BE2C (cell line): ENCODE data around the gene ACTL10.

Experiments used
- DNase-seq: peaks from one replicate; pipeline ENCODE4 v3.0.0-alpha.2; 2020
- H3K27me3 ChIP-seq: fragments of 250-450 bp; sonication (Bioruptor Pico); 2 replicates; pipeline ENCODE4 v1.5.1; 2020; ENCODE audit warnings: mild to moderate bottlenecking
- H3K36me3 ChIP-seq: fragments of 250-450 bp; sonication (Bioruptor Pico); 2 replicates; pipeline ENCODE4 v1.5.1; 2020; ENCODE audit warnings: mild to moderate bottlenecking
- H3K4me1 ChIP-seq: fragments of 250-450 bp; sonication (Bioruptor Pico); 2 replicates; pipeline ENCODE4 v1.5.1; 2020
- H3K4me3 ChIP-seq: 2 replicates; pipeline ENCODE4 v1.5.1; 2011; ENCODE audit warnings: low read depth, low read length
- H3K9me3 ChIP-seq: fragments of 250-450 bp; sonication (Bioruptor Pico); 2 replicates; pipeline ENCODE4 v1.5.1; 2020
- TF ChIP-seq, protein P1 (sequence below): IDR thresholded peaks from 2 replicates; pipeline ENCODE4 v1.5.1; 2012; ENCODE audit warnings: mild to moderate bottlenecking, low read depth, low read length

Gene ACTL10

GRCh38 chr20:33673114-33673409 is 6.3 kb downstream of the ACTL10 start:
- H3K9me3 ChIP-seq: no peaks in the 10 kb centered on the region
- peak overlapping the region; percentile 88 for H3K4me3 ChIP-seq
- H3K36me3 ChIP-seq: peaks cover 44% of the 10 kb centered on the region
- DNase-seq: no peak
- TF ChIP-seq, protein P1, sequence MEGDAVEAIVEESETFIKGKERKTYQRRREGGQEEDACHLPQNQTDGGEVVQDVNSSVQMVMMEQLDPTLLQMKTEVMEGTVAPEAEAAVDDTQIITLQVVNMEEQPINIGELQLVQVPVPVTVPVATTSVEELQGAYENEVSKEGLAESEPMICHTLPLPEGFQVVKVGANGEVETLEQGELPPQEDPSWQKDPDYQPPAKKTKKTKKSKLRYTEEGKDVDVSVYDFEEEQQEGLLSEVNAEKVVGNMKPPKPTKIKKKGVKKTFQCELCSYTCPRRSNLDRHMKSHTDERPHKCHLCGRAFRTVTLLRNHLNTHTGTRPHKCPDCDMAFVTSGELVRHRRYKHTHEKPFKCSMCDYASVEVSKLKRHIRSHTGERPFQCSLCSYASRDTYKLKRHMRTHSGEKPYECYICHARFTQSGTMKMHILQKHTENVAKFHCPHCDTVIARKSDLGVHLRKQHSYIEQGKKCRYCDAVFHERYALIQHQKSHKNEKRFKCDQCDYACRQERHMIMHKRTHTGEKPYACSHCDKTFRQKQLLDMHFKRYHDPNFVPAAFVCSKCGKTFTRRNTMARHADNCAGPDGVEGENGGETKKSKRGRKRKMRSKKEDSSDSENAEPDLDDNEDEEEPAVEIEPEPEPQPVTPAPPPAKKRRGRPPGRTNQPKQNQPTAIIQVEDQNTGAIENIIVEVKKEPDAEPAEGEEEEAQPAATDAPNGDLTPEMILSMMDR: no peak
- H3K27me3 ChIP-seq: no peaks in the 10 kb centered on the region
- H3K4me1 ChIP-seq: peaks cover 16% of the 10 kb centered on the region

DNA sequence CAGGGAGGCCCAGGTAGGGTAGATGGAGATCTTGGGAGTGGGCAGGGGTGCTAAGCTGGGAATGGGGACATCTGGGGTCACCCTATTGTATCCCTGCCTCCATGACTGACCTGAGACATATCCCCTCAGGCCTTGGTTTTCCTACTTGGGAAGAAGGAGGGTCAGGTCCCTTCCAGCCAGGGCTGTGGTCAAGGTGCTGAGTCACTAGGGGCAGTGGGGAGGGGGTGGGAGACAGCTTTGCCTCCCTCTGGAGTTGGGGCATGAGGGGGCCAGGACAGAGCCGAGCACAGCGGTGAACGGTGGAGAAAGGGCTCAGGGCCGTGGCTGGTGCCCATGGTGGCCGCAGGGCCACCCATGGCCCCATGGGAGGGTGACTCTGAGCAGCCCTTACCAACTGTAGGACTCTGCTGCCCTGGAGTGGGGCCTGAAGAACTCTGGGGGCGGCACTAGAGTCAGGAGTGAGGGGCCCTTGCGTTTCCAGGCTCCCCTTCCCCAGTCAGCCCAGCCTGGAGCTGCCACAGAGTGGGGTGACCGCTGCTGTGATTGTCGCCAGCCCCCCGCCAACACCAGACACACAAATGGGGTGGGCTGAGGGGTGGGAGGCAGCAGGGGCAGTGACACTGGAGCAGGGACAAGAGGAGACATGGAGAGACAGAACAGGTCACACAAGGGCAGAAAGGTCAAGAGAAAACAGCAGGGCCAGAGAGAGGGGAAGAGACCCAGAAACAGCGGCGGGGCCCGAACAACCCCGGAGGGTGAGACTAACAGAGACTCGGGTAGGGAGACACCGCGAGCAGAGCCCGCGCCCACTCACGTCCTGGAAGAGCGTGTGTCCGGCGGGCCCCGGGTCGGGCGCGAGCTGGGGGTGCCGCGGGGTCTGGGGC is 6.9 kb downstream of the ACTL10 start:
- peak overlapping the region; percentile 88 for H3K4me3 ChIP-seq
- no peak for DNase-seq
- TF ChIP-seq, protein P1: no peak
- H3K4me1 ChIP-seq: peaks cover 22% of the 10 kb centered on the region
- peaks cover 44% of the 10 kb centered on the region for H3K36me3 ChIP-seq
- H3K27me3 ChIP-seq: no peaks in the 10 kb centered on the region
- no peaks in the 10 kb centered on the region for H3K9me3 ChIP-seq

- DNase-seq: peak; percentile 90
- TF ChIP-seq, protein P1: no peak
- H3K4me1 ChIP-seq: peaks cover 27% of the 10 kb centered on the region
- peak within 1 kb of the TSS; percentile 88 for H3K4me3 ChIP-seq
- peaks cover 50% of the 10 kb centered on the region for H3K36me3 ChIP-seq
- H3K9me3 ChIP-seq: no peaks in the 10 kb centered on the region
- no peaks in the 10 kb centered on the region for H3K27me3 ChIP-seq
These were observed 7.8 kb downstream of the ACTL10 start, which contains the start of gene NECAB3 for GRCh38 chr20:33674294-33675135. TSS of gene NECAB3 (minus strand) at chr20:33674428. CDS start at chr20:33674352, 76 bp downstream.

- Histone ChIP-seq H3K36me3 (peaks cover 58% of the 10 kb centered on the region), H3K4me3 (no peak overlapping the region)
These were observed 8.6 kb downstream of the ACTL10 start for GRCh38 chr20:33675136-33675959.

DNA sequence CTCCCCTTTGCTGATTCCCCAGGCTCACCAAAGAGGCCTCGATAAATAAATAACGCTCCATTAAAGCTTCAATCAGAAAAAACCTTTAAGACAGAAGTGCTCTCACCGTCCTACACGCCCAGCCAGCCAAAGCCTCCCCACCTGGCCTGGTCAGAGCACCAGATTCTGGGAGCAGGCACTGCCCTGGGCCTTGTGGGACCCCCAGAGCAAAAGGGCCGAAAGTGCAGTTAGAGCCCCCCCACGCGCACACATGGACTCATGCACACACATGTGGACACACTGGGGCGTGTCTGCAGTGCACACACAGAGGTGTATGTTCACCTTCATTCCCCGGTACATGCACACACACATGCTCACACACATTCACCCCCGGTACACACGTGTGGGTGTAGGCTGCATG is 9.4 kb downstream of the ACTL10 start:
- Histone ChIP-seq H3K27me3 (no peaks in the 10 kb centered on the region), H3K4me3 (no peak overlapping the region), H3K9me3 (no peaks in the 10 kb centered on the region), H3K4me1 (peaks cover 27% of the 10 kb centered on the region), H3K36me3 (peaks cover 61% of the 10 kb centered on the region)
- TF ChIP-seq, protein P1: no peak
- DNase-seq: no peak

More at GRCh38 chr20:33675136-33675959, 8.6 kb downstream of the ACTL10 start:
- Histone ChIP-seq H3K9me3 (no peaks in the 10 kb centered on the region), H3K4me1 (peaks cover 27% of the 10 kb centered on the region), H3K27me3 (no peaks in the 10 kb centered on the region)
- TF ChIP-seq, protein P1: no peak
- DNase-seq: no peak
